HG02840 (cell line): ENCODE measurements around the gene MVK.

Experiments used
- ATAC-seq: cut with Tn5 transposase; IDR thresholded peaks from one replicate; pipeline ENCODE4 v1.9.1; 2021; ENCODE audit warnings: mild to moderate bottlenecking, moderate library complexity, moderate number of reproducible peaks; ENCODE audit not compliant: unreplicated experiment, low FRiP score

Gene MVK

GRCh38 chr12:109563291-109564284 lies 10.0 kb upstream of the MVK start:
- no peak for ATAC-seq

- ATAC-seq, result no peak
These were observed 7.2 kb upstream of the MVK start for GRCh38 chr12:109566424-109566823.

- no peak for ATAC-seq
These were observed 6.3 kb upstream of the MVK start for GRCh38 chr12:109567296-109567695.

GRCh38 chr12:109567967-109568366 lies 5.6 kb upstream of the MVK start:
- no peak for ATAC-seq

GRCh38 chr12:109568486-109568885 lies 5.1 kb upstream of the MVK start:
- no peak for ATAC-seq

GRCh38 chr12:109571773-109572505 lies 1.7 kb upstream of the MVK start:
- ATAC-seq, result no peak

- ATAC-seq, result no peak
These were observed 1.1 kb upstream of the MVK start for GRCh38 chr12:109572506-109572845.

- ATAC-seq, result no peak
These were observed 285 bp downstream of the MVK start for GRCh38 chr12:109573914-109574244.

- ATAC-seq, result no peak
These were observed 2.1 kb downstream of the MVK start for GRCh38 chr12:109575683-109576082.

GRCh38 chr12:109577311-109577710 lies 3.7 kb downstream of the MVK start:
- ATAC-seq, result no peak

GRCh38 chr12:109578330-109578927 lies 4.8 kb downstream of the MVK start:
- ATAC-seq, result no peak

GRCh38 chr12:109579639-109580038 lies 6.0 kb downstream of the MVK start:
- ATAC-seq, result no peak

GRCh38 chr12:109580272-109580671 lies 6.7 kb downstream of the MVK start:
- no peak for ATAC-seq

- ATAC-seq, result no peak
These were observed 7.2 kb downstream of the MVK start for GRCh38 chr12:109580684-109581333.

- no peak for ATAC-seq
These were observed 7.7 kb downstream of the MVK start for GRCh38 chr12:109581334-109581691.

GRCh38 chr12:109581856-109582255 lies 8.3 kb downstream of the MVK start:
- no peak for ATAC-seq

- no peak for ATAC-seq
These were observed 9.0 kb downstream of the MVK start for GRCh38 chr12:109582636-109583035.

GRCh38 chr12:109583733-109584132 lies 10.1 kb downstream of the MVK start:
- ATAC-seq, result no peak

GRCh38 chr12:109586385-109587296 lies 13.0 kb downstream of the MVK start:
- no peak for ATAC-seq

- ATAC-seq, result no peak
These were observed 14.3 kb downstream of the MVK start for GRCh38 chr12:109587921-109588320.
